Tibial nerve (tissue), 3 donors: ENCODE results near the gene SERPINA1.

Experiments used
- CTCF ChIP-seq, 5 experiments: fragments of 200-600 bp in 3 of 5; fragments of 450-650 bp in 2 of 5; sonication (generic) in 3 of 5; IDR thresholded peaks; one replicate each; pipeline ENCODE4 v1.5.1; 2016 to 2019; ENCODE audit warnings: antibody characterized with exemption in 5 of 5, mild to moderate bottlenecking in 3 of 5, moderate library complexity in 2 of 5
- POLR2A ChIP-seq, 2 donors: fragments of 450-650 bp; IDR thresholded peaks; one replicate each; pipeline ENCODE4 v1.6.1; 2017; ENCODE audit warnings: antibody characterized with exemption in 2 of 2, mild to moderate bottlenecking in 2 of 2, moderate library complexity in 2 of 2

- TF ChIP-seq CTCF (IDR thresholded peaks at IDR 0.05) (no peak), POLR2A (IDR thresholded peaks at IDR 0.05) (no peak)
These were observed 19.5 kb upstream of the SERPINA1 start for GRCh38 chr14:94407906-94408305.
